RWPE2 (cell line): Measurements from ENCODE around the gene POLD1.

ENCODE experiments used
- ATAC-seq: fragments of 200-7000 bp; cut with Tn5 transposase; 3 replicates; pipeline ENCODE4 v1.9.1; 2021; ENCODE audit warnings: low read depth
- DNase-seq: peaks from one replicate; pipeline ENCODE4 v3.0.0-alpha.2; 2020; ENCODE audit warnings: low spot score
- H3K27ac ChIP-seq: fragments of 450-650 bp; 2 replicates; pipeline ENCODE4 v1.5.1; 2017; ENCODE audit warnings: mild to moderate bottlenecking; ENCODE audit not compliant: poor library complexity, severe bottlenecking
- H3K27me3 ChIP-seq: fragments of 250-450 bp; sonication (Bioruptor Pico); 2 replicates; pipeline ENCODE4 v1.5.1; 2021; ENCODE audit warnings: mild to moderate bottlenecking, moderate library complexity; ENCODE audit not compliant: insufficient read depth, poor library complexity, severe bottlenecking
- H3K36me3 ChIP-seq: fragments of 250-450 bp; sonication (Bioruptor Pico); 2 replicates; pipeline ENCODE4 v1.5.1; 2020; ENCODE audit warnings: low read depth, mild to moderate bottlenecking, moderate library complexity
- H3K4me1 ChIP-seq: fragments of 250-450 bp; sonication (Bioruptor Pico); 2 replicates; pipeline ENCODE4 v1.5.1; 2021; ENCODE audit warnings: mild to moderate bottlenecking, moderate library complexity; ENCODE audit not compliant: insufficient read depth, poor library complexity, severe bottlenecking
- H3K4me3 ChIP-seq: fragments of 250-450 bp; sonication (Bioruptor Pico); 2 replicates; pipeline ENCODE4 v1.5.1; 2021; ENCODE audit warnings: mild to moderate bottlenecking, moderate library complexity; ENCODE audit not compliant: severe bottlenecking
- H3K9me3 ChIP-seq: fragments of 250-450 bp; sonication (Bioruptor Pico); 2 replicates; pipeline ENCODE4 v1.5.1; 2021; ENCODE audit warnings: mild to moderate bottlenecking, moderate library complexity; ENCODE audit not compliant: severe bottlenecking
- CTCF ChIP-seq: fragments of 450-650 bp; IDR thresholded peaks from one replicate; pipeline ENCODE4 v1.5.1; 2017; ENCODE audit warnings: mild to moderate bottlenecking, moderate library complexity; ENCODE audit not compliant: poor library complexity, severe bottlenecking

The POLD1 gene

GRCh38 chr19:50377517-50377916, 6.6 kb upstream of the POLD1 start:
- H3K27ac ChIP-seq = no peak overlapping the region
- no peaks in the 10 kb centered on the region for H3K27me3 ChIP-seq
- no peak for TF ChIP-seq CTCF
- ATAC-seq (no peak), DNase-seq (no peak)
- no peaks in the 10 kb centered on the region for H3K4me1 ChIP-seq
- no peak overlapping the region for H3K4me3 ChIP-seq
- H3K9me3 ChIP-seq = no peaks in the 10 kb centered on the region
- peaks cover 25% of the 10 kb centered on the region for H3K36me3 ChIP-seq

GRCh38 chr19:50378169-50378862, 5.8 kb upstream of the POLD1 start:
- no peak for ATAC-seq
- TF ChIP-seq CTCF = no peak

GRCh38 chr19:50378863-50379236, 5.3 kb upstream of the POLD1 start:
- TF ChIP-seq CTCF = no peak
- DNase-seq = no peak
- Histone ChIP-seq H3K9me3 (no peaks in the 10 kb centered on the region), H3K27me3 (no peaks in the 10 kb centered on the region), H3K36me3 (peaks cover 25% of the 10 kb centered on the region), H3K4me3 (no peak overlapping the region), H3K4me1 (no peaks in the 10 kb centered on the region), H3K27ac (no peak overlapping the region)
- ATAC-seq = no peak

More at GRCh38 chr19:50378169-50378862, 5.8 kb upstream of the POLD1 start:
- no peaks in the 10 kb centered on the region for H3K4me1 ChIP-seq
- no peaks in the 10 kb centered on the region for H3K27me3 ChIP-seq
- no peaks in the 10 kb centered on the region for H3K9me3 ChIP-seq
- DNase-seq = no peak
- peaks cover 25% of the 10 kb centered on the region for H3K36me3 ChIP-seq
- no peak overlapping the region for H3K27ac ChIP-seq
- H3K4me3 ChIP-seq = no peak overlapping the region

- H3K9me3 ChIP-seq = no peaks in the 10 kb centered on the region
- TF ChIP-seq CTCF = no peak
- no peaks in the 10 kb centered on the region for H3K4me1 ChIP-seq
- no peak overlapping the region for H3K4me3 ChIP-seq
- peaks cover 25% of the 10 kb centered on the region for H3K36me3 ChIP-seq
- H3K27me3 ChIP-seq = no peaks in the 10 kb centered on the region
- H3K27ac ChIP-seq = no peak overlapping the region
- no peak for DNase-seq
- ATAC-seq = no peak
Observed at GRCh38 chr19:50379602-50380001, 4.5 kb upstream of the POLD1 start.

GRCh38 chr19:50380137-50380536, 4.0 kb upstream of the POLD1 start:
- ATAC-seq = no peak
- H3K4me1 ChIP-seq = no peaks in the 10 kb centered on the region

More at GRCh38 chr19:50380137-50380536, 4.0 kb upstream of the POLD1 start:
- H3K36me3 ChIP-seq = peaks cover 25% of the 10 kb centered on the region
- no peak overlapping the region for H3K27ac ChIP-seq
- H3K9me3 ChIP-seq = no peaks in the 10 kb centered on the region
- no peaks in the 10 kb centered on the region for H3K27me3 ChIP-seq
- no peak for TF ChIP-seq CTCF
- no peak overlapping the region for H3K4me3 ChIP-seq
- no peak for DNase-seq
